Measurements from ENCODE around the gene AFF3.

Gene AFF3

GRCh38 chr2:99831772-99832171, 310.6 kb downstream of the AFF3 start:
- DNase-seq (ENCODE audit: low read depth in 2 of 2), result no peak

GRCh38 chr2:99827296-99827999, 314.9 kb downstream of the AFF3 start:
- no peak for DNase-seq (ENCODE audit: low read depth in 2 of 2)

- DNase-seq (ENCODE audit: low read depth in 2 of 2), result no peak
These were observed 316.8 kb downstream of the AFF3 start for GRCh38 chr2:99825630-99826029.

- DNase-seq (ENCODE audit: low read depth in 2 of 2), result no peak
These were observed 317.6 kb downstream of the AFF3 start for GRCh38 chr2:99824758-99825157.

- DNase-seq (ENCODE audit: low read depth in 2 of 2), result no peak
These were observed 319.7 kb downstream of the AFF3 start for GRCh38 chr2:99822474-99823207.

- no peak for DNase-seq (ENCODE audit: low read depth in 2 of 2)
These were observed 320.4 kb downstream of the AFF3 start for GRCh38 chr2:99821984-99822383.

GRCh38 chr2:99821572-99821971, 320.8 kb downstream of the AFF3 start:
- no peak for DNase-seq (ENCODE audit: low read depth in 2 of 2)

GRCh38 chr2:99821039-99821438, 321.4 kb downstream of the AFF3 start:
- no peak for DNase-seq (ENCODE audit: low read depth in 2 of 2)

- no peak for DNase-seq (ENCODE audit: low read depth in 2 of 2)
These were observed 322.6 kb downstream of the AFF3 start for GRCh38 chr2:99819766-99820165.

- no peak for DNase-seq (ENCODE audit: low read depth in 2 of 2)
These were observed 323.5 kb downstream of the AFF3 start for GRCh38 chr2:99818842-99819241.

GRCh38 chr2:99816908-99817307, 325.5 kb downstream of the AFF3 start:
- no peak for DNase-seq (ENCODE audit: low read depth in 2 of 2)

- no peak for DNase-seq (ENCODE audit: low read depth in 2 of 2)
These were observed 330.0 kb downstream of the AFF3 start for GRCh38 chr2:99812426-99812825.

- DNase-seq (ENCODE audit: low read depth in 2 of 2), result no peak
These were observed 330.8 kb downstream of the AFF3 start for GRCh38 chr2:99811544-99811943.

GRCh38 chr2:99810225-99810624, 332.2 kb downstream of the AFF3 start:
- DNase-seq (ENCODE audit: low read depth in 2 of 2), result no peak

GRCh38 chr2:99809259-99809900, 333.0 kb downstream of the AFF3 start:
- no peak for DNase-seq (ENCODE audit: low read depth in 2 of 2)

GRCh38 chr2:99808361-99809200, 333.8 kb downstream of the AFF3 start:
- DNase-seq (ENCODE audit: low read depth in 2 of 2), result no peak

GRCh38 chr2:99806758-99807157, 335.6 kb downstream of the AFF3 start:
- no peak for DNase-seq (ENCODE audit: low read depth in 2 of 2)

GRCh38 chr2:99805930-99806476, 336.4 kb downstream of the AFF3 start:
- DNase-seq (ENCODE audit: low read depth in 2 of 2), result no peak

- DNase-seq (ENCODE audit: low read depth in 2 of 2), result no peak
These were observed 338.5 kb downstream of the AFF3 start for GRCh38 chr2:99803846-99804245.

GRCh38 chr2:99802734-99803133, 339.7 kb downstream of the AFF3 start:
- no peak for DNase-seq (ENCODE audit: low read depth in 2 of 2)

GRCh38 chr2:99801327-99801901, 341.0 kb downstream of the AFF3 start:
- no peak for DNase-seq (ENCODE audit: low read depth in 2 of 2)
